ENCODE measurements around the gene POLR3H. TPM values are rescaled to one million over a fixed set of nuclear protein-coding genes. Genes with fewer than 3 reads are reported as not detected.
"Not testable (repeated sequence)": the region's sequence is repeated elsewhere in the genome, so short reads cannot be mapped to it uniquely, and the experiment has no call there.

Gene POLR3H
- total RNA-seq, 1 experiment from 2014 or later, result 16.6 TPM

- H3K4me1 ChIP-seq (replicated peaks), result no peaks in the 10 kb centered on the region
- no peak overlapping the region for H3K27ac ChIP-seq
- H3K36me3 ChIP-seq, result peaks cover 53% of the 10 kb centered on the region
- H3K4me3 ChIP-seq, result no peak overlapping the region
- H3K27me3 ChIP-seq (replicated peaks), result no peaks in the 10 kb centered on the region
- H3K9me3 ChIP-seq (replicated peaks), result no peaks in the 10 kb centered on the region
- no peak for DNase-seq (ENCODE audit: low read depth in 1 of 2, low spot score in 2 of 2)
Observed at GRCh38 chr22:41574847-41575381, 30.6 kb upstream of the POLR3H start.

GRCh38 chr22:41573677-41574076 is 29.4 kb upstream of the POLR3H start:
- Histone ChIP-seq H3K36me3 (peaks cover 41% of the 10 kb centered on the region), H3K9me3 (replicated peaks) (no peaks in the 10 kb centered on the region), H3K4me1 (replicated peaks) (no peaks in the 10 kb centered on the region), H3K27ac (no peak overlapping the region), H3K4me3 (no peak overlapping the region), H3K27me3 (replicated peaks) (no peaks in the 10 kb centered on the region)
- DNase-seq (ENCODE audit: low read depth in 1 of 2, low spot score in 2 of 2), result no peak

GRCh38 chr22:41572305-41572704 is 28.0 kb upstream of the POLR3H start:
- H3K4me1 ChIP-seq (replicated peaks); DNase-seq (ENCODE audit: low read depth in 1 of 2, low spot score in 2 of 2); H3K4me3 ChIP-seq; H3K27me3 ChIP-seq (replicated peaks); H3K27ac ChIP-seq; H3K9me3 ChIP-seq (replicated peaks): not testable (repeated sequence)
- peaks cover 27% of the 10 kb centered on the region for H3K36me3 ChIP-seq

- H3K9me3 ChIP-seq (replicated peaks), result no peaks in the 10 kb centered on the region
Observed at GRCh38 chr22:41571786-41572185, 27.5 kb upstream of the POLR3H start.

GRCh38 chr22:41570221-41570620 is 26.0 kb upstream of the POLR3H start:
- no peaks in the 10 kb centered on the region for H3K27me3 ChIP-seq (replicated peaks)
- H3K27ac ChIP-seq, result no peak overlapping the region
- H3K4me1 ChIP-seq (replicated peaks), result peaks cover 9% of the 10 kb centered on the region
- no peak overlapping the region for H3K4me3 ChIP-seq
- DNase-seq (ENCODE audit: low read depth in 1 of 2, low spot score in 2 of 2), result no peak
- H3K36me3 ChIP-seq, result peaks cover 7% of the 10 kb centered on the region
- H3K9me3 ChIP-seq (replicated peaks), result no peaks in the 10 kb centered on the region

More at GRCh38 chr22:41571786-41572185, 27.5 kb upstream of the POLR3H start:
- Histone ChIP-seq H3K4me1 (replicated peaks) (no peaks in the 10 kb centered on the region), H3K27me3 (replicated peaks) (no peaks in the 10 kb centered on the region), H3K4me3 (no peak overlapping the region), H3K27ac (no peak overlapping the region), H3K36me3 (peaks cover 22% of the 10 kb centered on the region)
- DNase-seq (ENCODE audit: low read depth in 1 of 2, low spot score in 2 of 2), result no peak

- H3K9me3 ChIP-seq (replicated peaks), result no peaks in the 10 kb centered on the region
- no peaks in the 10 kb centered on the region for H3K36me3 ChIP-seq
- no peak for DNase-seq (ENCODE audit: low read depth in 1 of 2, low spot score in 2 of 2)
- peaks cover 20% of the 10 kb centered on the region for H3K4me1 ChIP-seq (replicated peaks)
- no peak overlapping the region for H3K4me3 ChIP-seq
- H3K27me3 ChIP-seq (replicated peaks), result no peaks in the 10 kb centered on the region
- no peak overlapping the region for H3K27ac ChIP-seq
Observed at GRCh38 chr22:41568811-41569210, 24.5 kb upstream of the POLR3H start.

GRCh38 chr22:41567512-41567768 is 23.2 kb upstream of the POLR3H start:
- H3K27me3 ChIP-seq (replicated peaks), result no peaks in the 10 kb centered on the region
- no peak for DNase-seq (ENCODE audit: low read depth in 1 of 2, low spot score in 2 of 2)
- H3K4me1 ChIP-seq (replicated peaks), result peaks cover 34% of the 10 kb centered on the region
- H3K9me3 ChIP-seq (replicated peaks), result no peaks in the 10 kb centered on the region
- H3K27ac ChIP-seq, result no peak overlapping the region
- H3K4me3 ChIP-seq, result no peak overlapping the region
- H3K36me3 ChIP-seq, result no peaks in the 10 kb centered on the region

GRCh38 chr22:41565403-41566054 is 21.3 kb upstream of the POLR3H start:
- peak; percentile 83 to 87 for DNase-seq (ENCODE audit: low read depth in 1 of 2, low spot score in 2 of 2)
- peak overlapping the region; percentile 28; the same call in 1 of the 2 replicates for H3K27ac ChIP-seq

GRCh38 chr22:41564563-41564962 is 20.3 kb upstream of the POLR3H start:
- Histone ChIP-seq H3K27me3 (replicated peaks) (no peaks in the 10 kb centered on the region), H3K27ac (0 out of 2 replicates have a peak overlapping the region, but pooled peaks have one; percentile 28), H3K4me1 (replicated peaks) (peaks cover 35% of the 10 kb centered on the region), H3K9me3 (replicated peaks) (no peaks in the 10 kb centered on the region), H3K36me3 (no peaks in the 10 kb centered on the region), H3K4me3 (no peak overlapping the region)
- no peak for DNase-seq (ENCODE audit: low read depth in 1 of 2, low spot score in 2 of 2)

More at GRCh38 chr22:41565403-41566054, 21.3 kb upstream of the POLR3H start:
- Histone ChIP-seq H3K4me1 (replicated peaks) (peaks cover 35% of the 10 kb centered on the region), H3K36me3 (no peaks in the 10 kb centered on the region), H3K9me3 (replicated peaks) (no peaks in the 10 kb centered on the region), H3K27me3 (replicated peaks) (no peaks in the 10 kb centered on the region), H3K4me3 (no peak overlapping the region)

GRCh38 chr22:41563051-41563711 is 18.9 kb upstream of the POLR3H start:
- Histone ChIP-seq H3K4me3 (no peak overlapping the region), H3K36me3 (no peaks in the 10 kb centered on the region), H3K27me3 (replicated peaks) (no peaks in the 10 kb centered on the region), H3K27ac (peak overlapping the region; percentile 33), H3K9me3 (replicated peaks) (no peaks in the 10 kb centered on the region), H3K4me1 (replicated peaks) (peaks cover 35% of the 10 kb centered on the region)
- DNase-seq (ENCODE audit: low read depth in 1 of 2, low spot score in 2 of 2), result peak; percentile 81 to 84

GRCh38 chr22:41562461-41562860 is 18.2 kb upstream of the POLR3H start:
- no peaks in the 10 kb centered on the region for H3K36me3 ChIP-seq
- H3K4me3 ChIP-seq, result no peak overlapping the region
- DNase-seq (ENCODE audit: low read depth in 1 of 2, low spot score in 2 of 2), result no peak
- no peaks in the 10 kb centered on the region for H3K27me3 ChIP-seq (replicated peaks)
- H3K9me3 ChIP-seq (replicated peaks), result 0 out of 2 replicates have a peak, but pooled peaks cover 2% of the 10 kb centered on the region
- H3K4me1 ChIP-seq (replicated peaks), result peaks cover 42% of the 10 kb centered on the region
- no peak overlapping the region for H3K27ac ChIP-seq

GRCh38 chr22:41561788-41562187 is 17.5 kb upstream of the POLR3H start:
- Histone ChIP-seq H3K4me3 (no peak overlapping the region), H3K36me3 (no peaks in the 10 kb centered on the region), H3K4me1 (replicated peaks) (peaks cover 48% of the 10 kb centered on the region), H3K27ac (no peak overlapping the region), H3K9me3 (replicated peaks) (0 out of 2 replicates have a peak, but pooled peaks cover 3% of the 10 kb centered on the region), H3K27me3 (replicated peaks) (no peaks in the 10 kb centered on the region)
- no peak for DNase-seq (ENCODE audit: low read depth in 1 of 2, low spot score in 2 of 2)

GRCh38 chr22:41561335-41561734 is 17.1 kb upstream of the POLR3H start:
- Histone ChIP-seq H3K36me3 (no peaks in the 10 kb centered on the region), H3K4me3 (no peak overlapping the region), H3K27me3 (replicated peaks) (no peaks in the 10 kb centered on the region), H3K9me3 (replicated peaks) (0 out of 2 replicates have a peak, but pooled peaks cover 3% of the 10 kb centered on the region), H3K27ac (no peak overlapping the region), H3K4me1 (replicated peaks) (peaks cover 49% of the 10 kb centered on the region)
- DNase-seq (ENCODE audit: low read depth in 1 of 2, low spot score in 2 of 2), result no peak

GRCh38 chr22:41560095-41560471 is 15.8 kb upstream of the POLR3H start:
- Histone ChIP-seq H3K4me3 (no peak overlapping the region), H3K27ac (no peak overlapping the region), H3K36me3 (no peaks in the 10 kb centered on the region), H3K27me3 (replicated peaks) (no peaks in the 10 kb centered on the region), H3K9me3 (replicated peaks) (0 out of 2 replicates have a peak, but pooled peaks cover 3% of the 10 kb centered on the region), H3K4me1 (replicated peaks) (peaks cover 39% of the 10 kb centered on the region)
- no peak for DNase-seq (ENCODE audit: low read depth in 1 of 2, low spot score in 2 of 2)
